Fibroblast of skin of abdomen (primary cell): ENCODE results near the gene HHAT.
"Not testable (repeated sequence)": the region's sequence is repeated elsewhere in the genome, so short reads cannot be mapped to it uniquely, and the experiment has no call there.

Experiments
- DNase-seq: peaks from one replicate; pipeline ENCODE4 v3.0.0-alpha.2; 2013

The HHAT gene

GRCh38 chr1:210652329-210652954 lies 323.7 kb downstream of the HHAT start:
- no peak for DNase-seq

- peak; percentile 4 for DNase-seq
Observed at GRCh38 chr1:210653771-210654170, 325.1 kb downstream of the HHAT start.

- peak; percentile 31 for DNase-seq
Observed at GRCh38 chr1:210654176-210654981, 325.7 kb downstream of the HHAT start.

- DNase-seq, result peak; percentile 48
Observed at GRCh38 chr1:210655511-210655910, 326.8 kb downstream of the HHAT start.

- no peak for DNase-seq
Observed at GRCh38 chr1:210657806-210658205, 329.1 kb downstream of the HHAT start.

- not testable (repeated sequence) for DNase-seq
Observed at GRCh38 chr1:210661520-210661919, 332.8 kb downstream of the HHAT start.

GRCh38 chr1:210662291-210663050 lies 333.8 kb downstream of the HHAT start:
- DNase-seq, result no peak

GRCh38 chr1:210663730-210664573 lies 335.2 kb downstream of the HHAT start:
- no peak for DNase-seq

GRCh38 chr1:210669951-210670350 lies 341.2 kb downstream of the HHAT start:
- no peak for DNase-seq

GRCh38 chr1:210674151-210674550 lies 345.4 kb downstream of the HHAT start:
- no peak for DNase-seq

- no peak for DNase-seq
Observed at GRCh38 chr1:210676539-210676938, 347.8 kb downstream of the HHAT start.

- DNase-seq, result no peak
Observed at GRCh38 chr1:210677533-210677932, 348.8 kb downstream of the HHAT start.

GRCh38 chr1:210678306-210678705 lies 349.6 kb downstream of the HHAT start:
- no peak for DNase-seq

GRCh38 chr1:210681158-210681557 lies 352.5 kb downstream of the HHAT start:
- DNase-seq, result peak; percentile 68

- no peak for DNase-seq
Observed at GRCh38 chr1:210683403-210684047, 354.8 kb downstream of the HHAT start.

- no peak for DNase-seq
Observed at GRCh38 chr1:210684466-210685294, 356.0 kb downstream of the HHAT start.

- DNase-seq, result no peak
Observed at GRCh38 chr1:210685295-210685650, 356.6 kb downstream of the HHAT start.

GRCh38 chr1:210686841-210687240 lies 358.1 kb downstream of the HHAT start:
- no peak for DNase-seq

GRCh38 chr1:210687582-210688279 lies 359.0 kb downstream of the HHAT start:
- peak; percentile 15 for DNase-seq

GRCh38 chr1:210688512-210689234 lies 360.0 kb downstream of the HHAT start:
- DNase-seq, result peak; percentile 37
